Progenitor cell of endocrine pancreas (in vitro differentiated cells): ENCODE measurements around the gene CIAO1. TPM values are rescaled to one million over a fixed set of nuclear protein-coding genes. Genes with fewer than 3 reads are reported as not detected.

Experiments used
- DNase-seq: peaks from one replicate; pipeline ENCODE4 v3.0.0; 2021; ENCODE audit warnings: low spot score; ENCODE audit not compliant: unreplicated experiment
- H3K27ac Mint-ChIP-seq: 2 replicates; pipeline ENCODE4 v1.8.0; 2021; ENCODE audit warnings: mild to moderate bottlenecking, moderate library complexity, mixed read lengths
- H3K27me3 Mint-ChIP-seq: 2 replicates; pipeline ENCODE4 v1.8.0; 2021; ENCODE audit warnings: mixed read lengths
- H3K36me3 Mint-ChIP-seq: 2 replicates; pipeline ENCODE4 v1.8.0; 2022; ENCODE audit warnings: mixed read lengths; ENCODE audit not compliant: insufficient read depth
- H3K4me1 Mint-ChIP-seq: 2 replicates; pipeline ENCODE4 v1.8.0; 2021; ENCODE audit warnings: low read depth, mixed read lengths
- H3K4me3 Mint-ChIP-seq: 2 replicates; pipeline ENCODE4 v1.8.0; 2021; ENCODE audit warnings: low read depth, mild to moderate bottlenecking, moderate library complexity, mixed read lengths
- H3K9me3 Mint-ChIP-seq: 2 replicates; pipeline ENCODE4 v1.8.0; 2021; ENCODE audit warnings: low read depth, mixed read lengths
- total RNA-seq: library from RNA; stranded (reverse); gene quantifications from 2 replicates; pipeline ENCODE4 v1.2.1, GENCODE V29; 2021
- TF ChIP-seq, protein P1 (sequence below): fragments of 200-600 bp; sonication (generic); IDR thresholded peaks from one replicate; pipeline ENCODE4 v1.5.0; 2021; ENCODE audit warnings: antibody characterized with exemption, mild to moderate bottlenecking; ENCODE audit not compliant: unreplicated experiment

The CIAO1 gene
- total RNA-seq, 1 donor from 2014 or later, result 77.1 TPM

GRCh38 chr2:96250188-96250587 lies 15.8 kb upstream of the CIAO1 start:
- Mint-ChIP-seq H3K27ac (no peak overlapping the region), H3K4me1 (peaks cover 8% of the 10 kb centered on the region), H3K9me3 (no peaks in the 10 kb centered on the region), H3K36me3 (peaks cover 14% of the 10 kb centered on the region), H3K27me3 (no peaks in the 10 kb centered on the region), H3K4me3 (no peak overlapping the region)
- no peak for DNase-seq
- TF ChIP-seq, protein P1, sequence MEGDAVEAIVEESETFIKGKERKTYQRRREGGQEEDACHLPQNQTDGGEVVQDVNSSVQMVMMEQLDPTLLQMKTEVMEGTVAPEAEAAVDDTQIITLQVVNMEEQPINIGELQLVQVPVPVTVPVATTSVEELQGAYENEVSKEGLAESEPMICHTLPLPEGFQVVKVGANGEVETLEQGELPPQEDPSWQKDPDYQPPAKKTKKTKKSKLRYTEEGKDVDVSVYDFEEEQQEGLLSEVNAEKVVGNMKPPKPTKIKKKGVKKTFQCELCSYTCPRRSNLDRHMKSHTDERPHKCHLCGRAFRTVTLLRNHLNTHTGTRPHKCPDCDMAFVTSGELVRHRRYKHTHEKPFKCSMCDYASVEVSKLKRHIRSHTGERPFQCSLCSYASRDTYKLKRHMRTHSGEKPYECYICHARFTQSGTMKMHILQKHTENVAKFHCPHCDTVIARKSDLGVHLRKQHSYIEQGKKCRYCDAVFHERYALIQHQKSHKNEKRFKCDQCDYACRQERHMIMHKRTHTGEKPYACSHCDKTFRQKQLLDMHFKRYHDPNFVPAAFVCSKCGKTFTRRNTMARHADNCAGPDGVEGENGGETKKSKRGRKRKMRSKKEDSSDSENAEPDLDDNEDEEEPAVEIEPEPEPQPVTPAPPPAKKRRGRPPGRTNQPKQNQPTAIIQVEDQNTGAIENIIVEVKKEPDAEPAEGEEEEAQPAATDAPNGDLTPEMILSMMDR, result no peak

GRCh38 chr2:96251721-96252292 lies 14.2 kb upstream of the CIAO1 start:
- no peaks in the 10 kb centered on the region for H3K9me3 Mint-ChIP-seq
- TF ChIP-seq, protein P1, result no peak

DNA sequence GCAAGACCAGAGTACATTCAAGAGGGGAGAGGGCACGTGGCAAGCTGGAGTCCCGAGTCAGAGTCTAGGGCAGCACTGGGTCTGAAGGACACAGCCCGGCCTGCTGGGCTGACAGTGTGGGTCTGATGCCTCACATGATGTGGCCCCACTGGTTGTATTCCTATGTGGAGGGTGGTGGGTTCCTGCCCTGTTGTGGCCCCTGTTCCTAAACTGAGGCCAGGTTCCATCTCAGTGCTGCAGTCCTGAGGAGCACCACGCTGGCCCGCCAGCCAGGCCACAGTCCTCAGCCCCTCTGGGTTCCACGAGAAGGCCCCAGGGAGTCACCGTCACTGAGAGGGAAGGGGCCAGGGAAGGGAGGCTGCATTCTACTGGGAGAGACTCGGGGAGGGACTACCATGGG lies 13.5 kb upstream of the CIAO1 start:
- DNase-seq, result no peak
- H3K4me3 Mint-ChIP-seq, result no peak overlapping the region
- peaks cover 8% of the 10 kb centered on the region for H3K4me1 Mint-ChIP-seq
- TF ChIP-seq, protein P1, result no peak
- H3K9me3 Mint-ChIP-seq, result no peaks in the 10 kb centered on the region
- no peak overlapping the region for H3K27ac Mint-ChIP-seq
- H3K36me3 Mint-ChIP-seq, result peaks cover 16% of the 10 kb centered on the region
- H3K27me3 Mint-ChIP-seq, result no peaks in the 10 kb centered on the region

More at GRCh38 chr2:96251721-96252292, 14.2 kb upstream of the CIAO1 start:
- Mint-ChIP-seq H3K36me3 (peaks cover 16% of the 10 kb centered on the region), H3K4me3 (no peak overlapping the region), H3K27me3 (no peaks in the 10 kb centered on the region), H3K4me1 (peaks cover 8% of the 10 kb centered on the region), H3K27ac (peak overlapping the region; percentile 37)
- no peak for DNase-seq

GRCh38 chr2:96253006-96253405 lies 13.0 kb upstream of the CIAO1 start:
- Mint-ChIP-seq H3K4me3 (no peak overlapping the region), H3K4me1 (peaks cover 3% of the 10 kb centered on the region), H3K27me3 (no peaks in the 10 kb centered on the region), H3K36me3 (peaks cover 16% of the 10 kb centered on the region), H3K9me3 (no peaks in the 10 kb centered on the region), H3K27ac (no peak overlapping the region)
- TF ChIP-seq, protein P1, result no peak
- DNase-seq, result no peak

GRCh38 chr2:96254571-96254970 lies 11.5 kb upstream of the CIAO1 start:
- H3K27me3 Mint-ChIP-seq, result no peaks in the 10 kb centered on the region
- H3K4me1 Mint-ChIP-seq, result peaks cover 5% of the 10 kb centered on the region
- H3K27ac Mint-ChIP-seq, result no peak overlapping the region
- TF ChIP-seq, protein P1, result no peak
- H3K9me3 Mint-ChIP-seq, result no peaks in the 10 kb centered on the region
- H3K4me3 Mint-ChIP-seq, result no peak overlapping the region
- DNase-seq, result no peak
- peaks cover 16% of the 10 kb centered on the region for H3K36me3 Mint-ChIP-seq
